ENCODE results near the gene GLUL. TPM values are rescaled to one million over a fixed set of nuclear protein-coding genes. Genes with fewer than 3 reads are reported as not detected.
"Not testable (repeated sequence)": the region's sequence is repeated elsewhere in the genome, so short reads cannot be mapped to it uniquely, and the experiment has no call there.

The GLUL gene
- total RNA-seq, 4 donors from 2014 or later, result 4,746 to 22,010 (median 11,052) TPM

GRCh38 chr1:182380199-182380598, 11.4 kb downstream of the GLUL start:
- Histone ChIP-seq H3K36me3 (peaks cover 1 to 28% of the 10 kb centered on the region in 2 donors), H3K27ac (peak overlapping the region; percentile 94 to 99 (median 97)), H3K27me3 (no peaks in the 10 kb centered on the region), H3K4me3 (no peak overlapping the region), H3K9me3 (no peaks in the 10 kb centered on the region), H3K4me1 (peaks cover 0 to 4% of the 10 kb centered on the region in 2 donors)
- intact Hi-C loops (cut with DNase I; ENCODE audit: low total_unique reads) (no loop called here), in situ Hi-C loops (cut with MboI; ENCODE audit: low sequenced_read_pairs in 4 of 4) (no loop called here)
- DNase-seq (no peak), ATAC-seq (peak; percentile 7 to 52)
- no peak for TF ChIP-seq CTCF (IDR thresholded peaks at IDR 0.05 in 4 of 5, conservative IDR thresholded peaks at IDR 0.05 in 1 of 5)
- TF ChIP-seq POLR2A (IDR thresholded peaks at IDR 0.05), result no peak

GRCh38 chr1:182379781-182380180, 11.8 kb downstream of the GLUL start:
- H3K4me3 ChIP-seq; H3K4me1 ChIP-seq; H3K9me3 ChIP-seq; intact Hi-C loops (cut with DNase I; ENCODE audit: low total_unique reads); H3K27me3 ChIP-seq; in situ Hi-C loops (cut with MboI; ENCODE audit: low sequenced_read_pairs in 4 of 4): not testable (repeated sequence)
- peaks cover 0 to 24% of the 10 kb centered on the region in 2 donors for H3K36me3 ChIP-seq
- peak overlapping the region; percentile 94 to 99 (median 97) for H3K27ac ChIP-seq
- DNase-seq (peak in 1 of 2 donors; percentile 64), ATAC-seq (peak; percentile 6 to 29)

- no peaks in the 10 kb centered on the region for H3K27me3 ChIP-seq
- ATAC-seq, result no peak
- H3K36me3 ChIP-seq, result no peaks in the 10 kb centered on the region
- H3K4me1 ChIP-seq, result peaks cover 0 to 5% of the 10 kb centered on the region in 2 donors
- no peak for TF ChIP-seq POLR2A (IDR thresholded peaks at IDR 0.05)
- no peak for TF ChIP-seq CTCF (IDR thresholded peaks at IDR 0.05 in 4 of 5, conservative IDR thresholded peaks at IDR 0.05 in 1 of 5)
- H3K9me3 ChIP-seq, result no peaks in the 10 kb centered on the region
- in situ Hi-C loops (cut with MboI; ENCODE audit: low sequenced_read_pairs in 4 of 4), result no loop called here
- no peak overlapping the region for H3K4me3 ChIP-seq
- intact Hi-C loops (cut with DNase I; ENCODE audit: low total_unique reads), result no loop called here
- no peak for DNase-seq
- H3K27ac ChIP-seq, result peak overlapping the region; percentile 94 to 99 (median 97)
Measured at GRCh38 chr1:182376936-182377574, 14.5 kb downstream of the GLUL start.

GRCh38 chr1:182374101-182374834, 17.3 kb downstream of the GLUL start:
- peak overlapping the region in 2 of 4 donors; percentile 39 to 47 for H3K27ac ChIP-seq
- DNase-seq (no peak), ATAC-seq (no peak)
- peaks cover 5% of the 10 kb centered on the region in 2 donors for H3K4me1 ChIP-seq
- H3K9me3 ChIP-seq, result no peaks in the 10 kb centered on the region
- TF ChIP-seq POLR2A (IDR thresholded peaks at IDR 0.05) (no peak), CTCF (IDR thresholded peaks at IDR 0.05 in 4 of 5, conservative IDR thresholded peaks at IDR 0.05 in 1 of 5) (no peak)
- in situ Hi-C loops (cut with MboI; ENCODE audit: low sequenced_read_pairs in 4 of 4), result no loop called here
- no peaks in the 10 kb centered on the region for H3K36me3 ChIP-seq
- no peaks in the 10 kb centered on the region for H3K27me3 ChIP-seq
- H3K4me3 ChIP-seq, result no peak overlapping the region
- intact Hi-C loops (cut with DNase I; ENCODE audit: low total_unique reads), result no loop called here

- H3K27me3 ChIP-seq, result no peaks in the 10 kb centered on the region
- in situ Hi-C loops (cut with MboI; ENCODE audit: low sequenced_read_pairs in 4 of 4) (no loop called here), intact Hi-C loops (cut with DNase I; ENCODE audit: low total_unique reads) (no loop called here)
- TF ChIP-seq CTCF (IDR thresholded peaks at IDR 0.05 in 4 of 5, conservative IDR thresholded peaks at IDR 0.05 in 1 of 5) (no peak), POLR2A (IDR thresholded peaks at IDR 0.05) (no peak)
- ATAC-seq (no peak), DNase-seq (no peak)
- H3K9me3 ChIP-seq, result no peaks in the 10 kb centered on the region
- H3K4me3 ChIP-seq, result no peak overlapping the region
- H3K36me3 ChIP-seq, result no peaks in the 10 kb centered on the region
- peaks cover 5 to 14% of the 10 kb centered on the region in 2 donors for H3K4me1 ChIP-seq
- H3K27ac ChIP-seq, result peak overlapping the region in 1 of 4 donors; percentile 31
Measured at GRCh38 chr1:182370532-182370931, 21.1 kb downstream of the GLUL start.

All from gastrocnemius medialis (tissue), 4 donors.